CD4-positive, alpha-beta T cell treated with Interferon alpha-2 for 1 hour (primary cell): ENCODE data around the gene IL36RN.

Experiments used
- DNase-seq, 2 donors: peaks; one replicate each; pipeline ENCODE4 v3.0.0-alpha.2; 2020 to 2022

Gene IL36RN

GRCh38 chr2:113050921-113051895, 7.8 kb upstream of the IL36RN start:
- DNase-seq: no peak

- no peak for DNase-seq
These were observed 6.5 kb upstream of the IL36RN start, which contains the start of gene IL36B for GRCh38 chr2:113052396-113052917. Gene IL36B (minus strand): TSS chr2:113052867.

- DNase-seq: no peak
These were observed 5.3 kb upstream of the IL36RN start for GRCh38 chr2:113053666-113054065.

DNA sequence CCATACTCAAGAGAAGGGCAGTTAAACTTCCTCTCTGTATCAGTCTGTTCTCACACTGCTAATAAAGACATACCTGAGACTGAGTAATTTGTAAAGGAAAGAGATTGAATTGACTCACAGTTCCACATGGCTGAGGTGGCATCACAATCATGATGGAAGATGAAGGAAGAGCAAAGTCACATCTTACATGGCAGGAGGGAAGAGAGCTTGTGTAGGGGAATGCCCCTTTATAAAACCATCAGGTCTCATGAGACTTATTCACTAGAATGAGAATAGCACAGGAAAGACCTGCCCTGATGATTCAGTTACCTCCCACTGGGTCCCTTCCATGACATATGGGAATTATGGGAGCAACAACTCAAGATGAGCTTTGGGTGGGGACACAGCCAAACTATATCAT, 4.9 kb upstream of the IL36RN start:
- no peak for DNase-seq

GRCh38 chr2:113056521-113056920, 2.5 kb upstream of the IL36RN start:
- DNase-seq: no peak

DNA sequence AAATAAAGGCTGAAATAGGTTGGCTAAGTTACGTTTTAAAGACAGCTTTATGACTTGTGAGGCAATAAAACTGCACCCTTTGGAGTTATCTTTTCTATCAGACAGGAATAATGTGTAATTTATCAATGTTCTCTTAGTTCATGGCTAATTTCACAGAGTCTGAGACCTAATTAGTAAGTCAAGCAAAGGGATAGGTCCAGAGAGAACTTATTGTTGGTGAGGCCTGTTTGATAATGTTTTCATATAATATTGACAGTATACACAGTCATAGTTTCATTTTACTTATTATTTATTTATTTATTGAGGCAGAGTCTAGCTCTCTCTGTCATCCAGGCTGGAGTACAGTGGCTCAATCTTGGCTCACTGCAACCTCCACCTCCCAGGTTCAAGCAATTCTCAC, 1.9 kb upstream of the IL36RN start:
- DNase-seq: no peak

DNA sequence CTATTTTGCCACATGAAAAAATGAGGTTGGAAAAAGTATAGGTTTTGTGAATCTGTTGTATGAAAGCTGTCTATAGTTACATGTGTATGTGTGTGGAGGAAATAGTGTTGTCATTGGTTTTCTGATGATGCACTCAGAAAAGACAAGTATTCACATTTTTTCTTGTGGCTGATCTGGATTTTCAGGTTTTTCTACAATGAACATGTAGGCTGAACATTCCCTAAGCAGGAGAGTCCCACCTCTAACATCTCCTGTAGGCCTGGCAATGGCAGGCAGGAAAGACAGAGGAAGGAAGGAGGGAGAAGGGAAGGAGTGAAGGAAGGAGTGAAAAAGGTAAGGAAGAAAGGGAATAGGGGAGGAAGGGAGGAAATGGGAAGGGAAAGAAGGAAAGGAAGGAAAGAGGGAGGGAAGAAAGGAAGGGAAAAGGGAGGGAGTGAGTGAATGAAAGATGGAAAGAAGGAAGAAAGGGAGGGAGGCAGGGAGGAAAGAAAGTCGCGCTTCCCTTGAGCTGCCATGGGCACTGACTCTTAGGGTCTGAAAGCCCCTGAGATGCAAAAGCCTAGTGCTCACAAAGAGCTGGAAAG, 495 bp upstream of the IL36RN start:
- no peak for DNase-seq

DNA sequence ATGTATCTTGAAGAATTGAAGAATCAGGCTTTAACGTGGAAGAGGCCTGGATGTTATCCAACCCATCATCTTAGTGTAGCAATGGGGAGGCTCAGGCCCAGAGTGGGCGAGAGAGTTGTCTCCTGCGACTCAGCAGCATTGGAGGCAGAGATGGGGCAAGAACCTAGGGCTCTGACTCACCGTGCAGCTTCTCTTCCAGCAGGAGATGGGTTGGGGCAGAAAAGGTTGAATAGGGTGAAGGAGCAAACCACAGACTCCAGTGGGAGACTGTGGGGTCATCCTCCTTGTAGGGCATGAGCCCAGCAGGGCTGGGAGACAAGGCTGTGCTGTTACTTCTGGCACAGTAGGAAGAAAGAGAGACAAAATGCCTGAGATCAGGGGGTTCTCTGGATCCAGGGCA, 1.4 kb downstream of the IL36RN start:
- DNase-seq: no peak

GRCh38 chr2:113060796-113061195, 1.8 kb downstream of the IL36RN start:
- no peak for DNase-seq

GRCh38 chr2:113061241-113061640, 2.2 kb downstream of the IL36RN start:
- DNase-seq: no peak

- DNase-seq: no peak
These were observed 3.1 kb downstream of the IL36RN start for GRCh38 chr2:113061896-113062770.

DNA sequence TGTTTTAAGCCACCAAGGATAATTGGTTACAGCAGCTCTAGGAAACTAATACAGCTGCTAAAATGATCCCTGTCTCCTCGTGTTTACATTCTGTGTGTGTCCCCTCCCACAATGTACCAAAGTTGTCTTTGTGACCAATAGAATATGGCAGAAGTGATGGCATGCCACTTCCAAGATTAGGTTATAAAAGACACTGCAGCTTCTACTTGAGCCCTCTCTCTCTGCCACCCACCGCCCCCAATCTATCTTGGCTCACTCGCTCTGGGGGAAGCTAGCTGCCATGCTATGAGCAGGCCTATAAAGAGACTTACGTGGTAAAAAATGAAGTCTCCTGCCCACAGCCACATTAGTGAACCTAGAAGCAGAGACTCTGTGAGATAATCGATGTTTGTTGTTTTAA, 5.3 kb downstream of the IL36RN start:
- DNase-seq: no peak

DNA sequence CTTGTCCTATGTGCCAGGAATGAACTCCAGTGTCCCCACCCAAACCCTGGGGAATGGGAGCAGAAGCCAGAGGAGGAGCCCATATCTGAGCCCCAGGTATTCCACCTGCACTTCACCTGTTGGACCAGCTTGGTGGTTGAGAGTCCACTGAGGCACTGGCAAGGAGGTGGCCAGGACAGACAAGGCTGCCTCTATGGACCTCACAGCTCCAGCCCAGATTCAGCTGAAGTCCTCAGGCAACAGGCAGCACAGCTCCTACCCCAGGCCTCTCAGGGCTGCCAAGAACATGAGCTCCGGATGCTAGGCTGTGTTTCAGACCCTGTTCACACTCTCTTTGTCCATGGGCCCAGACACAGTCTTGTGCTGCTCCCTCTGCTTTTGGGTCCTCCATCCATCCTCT, 5.9 kb downstream of the IL36RN start:
- DNase-seq: no peak

- DNase-seq: no peak
These were observed 8.7 kb downstream of the IL36RN start, which contains the start of gene IL1F10 for GRCh38 chr2:113067681-113068080. Gene IL1F10 (plus strand): TSS chr2:113067970. CDS start chr2:113072739, 4,769 bp downstream.

DNA sequence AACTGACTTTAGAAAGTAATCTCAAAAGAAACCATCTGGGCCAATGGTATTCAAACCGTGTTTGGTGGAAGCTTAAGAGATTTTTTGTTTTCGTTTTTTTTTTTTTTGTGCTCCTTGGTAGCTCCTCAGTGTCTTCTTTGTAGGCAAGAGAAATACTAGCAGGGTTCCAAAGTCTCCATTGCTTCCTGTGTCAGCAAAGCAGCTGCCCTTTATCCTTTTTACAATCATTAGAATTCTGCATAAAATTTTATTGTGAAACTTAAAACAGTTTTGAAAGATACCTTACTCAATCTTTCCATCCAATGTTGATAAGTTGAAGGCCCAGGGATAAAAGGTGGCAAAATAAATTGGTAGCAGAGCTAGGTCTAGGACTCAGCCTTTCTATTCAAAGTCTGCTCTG, 9.3 kb downstream of the IL36RN start:
- DNase-seq: no peak

DNA sequence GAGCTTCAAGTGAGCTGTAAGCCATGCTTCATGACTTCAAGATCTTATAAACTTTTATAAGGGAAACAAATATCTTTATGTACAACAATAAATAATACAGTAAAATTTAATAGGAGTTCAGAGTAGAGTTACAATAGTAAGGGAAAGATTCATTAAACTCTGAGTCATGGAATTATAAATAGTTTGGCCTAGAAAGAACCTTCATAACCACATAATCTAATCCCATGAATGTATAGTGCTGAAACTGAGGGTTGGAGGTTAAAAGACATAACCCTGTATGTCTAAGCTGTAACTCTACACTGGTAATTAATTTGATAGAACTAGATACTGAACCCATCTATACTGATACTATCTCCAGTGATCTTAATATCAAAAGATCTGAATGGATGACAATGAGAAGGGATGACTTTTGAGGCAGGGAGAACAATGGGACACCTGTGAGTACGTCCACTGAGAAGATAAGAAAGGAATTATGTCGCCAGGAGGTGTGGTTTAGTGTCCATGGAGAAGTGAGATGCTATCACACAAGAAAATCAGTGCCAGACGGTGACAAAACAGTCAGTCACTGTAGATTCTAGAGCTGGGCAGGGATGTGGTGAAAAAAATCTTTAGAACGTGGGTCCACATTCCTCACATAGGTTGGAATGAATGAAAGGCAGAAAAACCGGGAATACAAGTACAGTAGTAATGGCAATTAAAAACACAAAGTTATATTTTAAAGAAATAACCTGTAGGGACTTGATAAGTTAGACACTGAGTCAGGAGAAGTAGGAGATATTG, 9.9 kb downstream of the IL36RN start:
- no peak for DNase-seq

- DNase-seq: no peak
These were observed 10.9 kb downstream of the IL36RN start for GRCh38 chr2:113069676-113070605.

- DNase-seq: no peak
These were observed 11.6 kb downstream of the IL36RN start for GRCh38 chr2:113070606-113070975.

DNA sequence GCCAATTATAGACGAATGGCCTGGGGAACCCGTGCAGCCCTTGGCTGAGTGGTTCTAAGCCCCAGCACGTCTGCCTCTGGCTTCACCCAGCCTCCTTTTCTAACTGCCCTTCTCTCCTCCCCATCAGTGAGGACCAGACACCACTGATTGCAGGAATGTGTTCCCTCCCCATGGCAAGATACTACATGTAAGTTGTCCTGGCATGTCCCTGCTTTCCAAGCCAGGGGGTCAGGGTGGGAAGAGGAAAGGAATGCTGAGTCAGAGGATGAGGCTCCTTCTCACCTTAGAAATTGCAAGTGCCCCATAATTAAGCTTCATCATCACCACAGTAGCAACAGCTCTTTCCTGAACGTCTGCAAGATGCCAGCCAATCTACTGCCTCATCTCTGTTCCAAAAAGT, 13.6 kb downstream of the IL36RN start:
- DNase-seq: no peak

- DNase-seq: no peak
These were observed 14.4 kb downstream of the IL36RN start for GRCh38 chr2:113073325-113073834.

GRCh38 chr2:113075030-113075429, 16.0 kb downstream of the IL36RN start:
- no peak for DNase-seq
